Activated naive CD4-positive, alpha-beta T cell (primary cell): ENCODE measurements around the gene SAMD8.
"Not testable (repeated sequence)": the region's sequence is repeated elsewhere in the genome, so short reads cannot be mapped to it uniquely, and the experiment has no call there.

ENCODE experiments used
- DNase-seq, 4 experiments: peaks; one replicate each; lab custom pipeline; 2025; lab: John Stamatoyannopoulos, UW

The SAMD8 gene

GRCh38 chr10:75140246-75140645, 28.8 kb downstream of the SAMD8 start:
- DNase-seq: no peak

- no peak for DNase-seq
Measured at GRCh38 chr10:75143353-75143752, 31.9 kb downstream of the SAMD8 start.

- no peak for DNase-seq
Measured at GRCh38 chr10:75145590-75145989, 34.1 kb downstream of the SAMD8 start.

GRCh38 chr10:75146780-75147179, 35.3 kb downstream of the SAMD8 start:
- DNase-seq: no peak

GRCh38 chr10:75150656-75151055, 39.2 kb downstream of the SAMD8 start:
- no peak for DNase-seq

GRCh38 chr10:75159519-75159918, 48.1 kb downstream of the SAMD8 start:
- DNase-seq: no peak

- DNase-seq: no peak
Measured at GRCh38 chr10:75165684-75166622, 54.5 kb downstream of the SAMD8 start.

- no peak for DNase-seq
Measured at GRCh38 chr10:75166623-75166972, 55.1 kb downstream of the SAMD8 start.

GRCh38 chr10:75168275-75168674, 56.8 kb downstream of the SAMD8 start:
- DNase-seq: no peak

- no peak for DNase-seq
Measured at GRCh38 chr10:75170215-75170614, 58.8 kb downstream of the SAMD8 start.

- DNase-seq: no peak
Measured at GRCh38 chr10:75175046-75175445, 63.6 kb downstream of the SAMD8 start.

- no peak for DNase-seq
Measured at GRCh38 chr10:75176046-75176445, 64.6 kb downstream of the SAMD8 start.

- no peak for DNase-seq
Measured at GRCh38 chr10:75176736-75177135, 65.3 kb downstream of the SAMD8 start.

- DNase-seq: no peak
Measured at GRCh38 chr10:75179657-75180177, 68.3 kb downstream of the SAMD8 start.

GRCh38 chr10:75180592-75180991, 69.1 kb downstream of the SAMD8 start:
- DNase-seq: no peak

GRCh38 chr10:75181073-75181472, 69.6 kb downstream of the SAMD8 start:
- DNase-seq: no peak

- no peak for DNase-seq
Measured at GRCh38 chr10:75186310-75186709, 74.9 kb downstream of the SAMD8 start.

GRCh38 chr10:75187961-75188426, 76.5 kb downstream of the SAMD8 start:
- peak; percentile 9 to 50 (median 24) for DNase-seq

- DNase-seq: not testable (repeated sequence)
Measured at GRCh38 chr10:75188522-75188921, 77.1 kb downstream of the SAMD8 start.

- no peak for DNase-seq
Measured at GRCh38 chr10:75189266-75190096, 78.0 kb downstream of the SAMD8 start.

GRCh38 chr10:75191821-75192568, 80.5 kb downstream of the SAMD8 start:
- no peak for DNase-seq

- DNase-seq: not testable (repeated sequence)
Measured at GRCh38 chr10:75194625-75195024, 83.2 kb downstream of the SAMD8 start.
